ENCODE results near the gene DNAJC25.
A peak's percentile ranks its signal among the peaks of the same experiment; 100 is the strongest.

Gene DNAJC25

GRCh38 chr9:111628411-111628810 lies 2.7 kb upstream of the DNAJC25 start:
- DNase-seq: no peak

GRCh38 chr9:111630182-111630963 lies 761 bp upstream of the DNAJC25 start:
- DNase-seq: no peak

GRCh38 chr9:111630964-111631213 lies 245 bp upstream of the DNAJC25 start:
- no peak for DNase-seq

GRCh38 chr9:111632060-111632459 lies 926 bp downstream of the DNAJC25 start:
- peak in 1 of 3 experiments; percentile 53 for DNase-seq

GRCh38 chr9:111632695-111633388 lies 1.7 kb downstream of the DNAJC25 start:
- DNase-seq: peak in 1 of 3 experiments; percentile 32

- no peak for DNase-seq
These were observed 2.2 kb downstream of the DNAJC25 start for GRCh38 chr9:111633389-111633736.

- peak in 1 of 3 experiments; percentile 8 for DNase-seq
These were observed 3.7 kb downstream of the DNAJC25 start for GRCh38 chr9:111634860-111635259.

GRCh38 chr9:111637421-111637950 lies 6.4 kb downstream of the DNAJC25 start:
- no peak for DNase-seq

GRCh38 chr9:111644195-111644772 lies 13.2 kb downstream of the DNAJC25 start:
- DNase-seq: no peak

- no peak for DNase-seq
These were observed 14.7 kb downstream of the DNAJC25 start for GRCh38 chr9:111645806-111646205.

GRCh38 chr9:111646417-111646816 lies 15.3 kb downstream of the DNAJC25 start:
- DNase-seq: no peak

- no peak for DNase-seq
These were observed 16.9 kb downstream of the DNAJC25 start for GRCh38 chr9:111648066-111648465.

- DNase-seq: no peak
These were observed 17.9 kb downstream of the DNAJC25 start for GRCh38 chr9:111649016-111649415.

- no peak for DNase-seq
These were observed 25.9 kb downstream of the DNAJC25 start for GRCh38 chr9:111657051-111657450.

GRCh38 chr9:111658943-111659342 lies 27.8 kb downstream of the DNAJC25 start:
- no peak for DNase-seq

GRCh38 chr9:111659691-111660090 lies 28.6 kb downstream of the DNAJC25 start:
- no peak for DNase-seq

- peak; percentile 40 to 86 (median 82) for DNase-seq
These were observed 30.1 kb downstream of the DNAJC25 start, which contains the start of gene GNG10 for GRCh38 chr9:111661150-111661801. TSS of gene GNG10 (plus strand) at chr9:111661605. CDS start at chr9:111661635, 30 bp downstream.

GRCh38 chr9:111661802-111662521 lies 30.8 kb downstream of the DNAJC25 start:
- DNase-seq: peak in 2 of 3 experiments; percentile 75 to 80

GRCh38 chr9:111662576-111663300 lies 31.6 kb downstream of the DNAJC25 start:
- DNase-seq: no peak

- DNase-seq: no peak
These were observed 32.2 kb downstream of the DNAJC25 start for GRCh38 chr9:111663301-111663823.

GRCh38 chr9:111668026-111668573 lies 37.0 kb downstream of the DNAJC25 start:
- DNase-seq: no peak
